H1 (cell line): ENCODE results near the gene TJP2. TPM values are rescaled to one million over a fixed set of nuclear protein-coding genes. Genes with fewer than 3 reads are reported as not detected.

Experiments
- CTCF ChIA-PET: fragments of 300-600 bp; sonication (Branson Sonifier 250); formaldehyde crosslinking; loops from one replicate; lab custom pipeline; 2021; ENCODE audit not compliant: partially characterized antibody; lab: Charles Lee
- POLR2A ChIA-PET: fragments of 300-600 bp; sonication (Branson Sonifier 250); formaldehyde crosslinking; loops from one replicate; lab custom pipeline; 2021; ENCODE audit warnings: inconsistent platforms; ENCODE audit not compliant: partially characterized antibody; lab: Charles Lee
- DNase-seq, 2 experiments: peaks; one replicate each; pipeline versions ENCODE4 v3.0.0 to v3.0.0-alpha.2; 2010 to 2022; ENCODE audit warnings: low spot score in 2 of 2, low read depth in 1 of 2, mixed read lengths in 1 of 2
- FAIRE-seq: peaks from 2 replicates; lab custom pipeline; 2011; peaks lifted over from hg19 to GRCh38; lab: Jason Lieb, UNC
- H2AFZ ChIP-seq: 2 replicates; pipeline ENCODE4 v1.8.1; 2012; ENCODE audit warnings: low read length, inconsistent platforms
- H2AK5ac ChIP-seq: 2 replicates; pipeline ENCODE4 v1.6.1; 2013; ENCODE audit warnings: low read depth, low read length
- H2BK120ac ChIP-seq: replicated peaks from 2 replicates; pipeline ENCODE3; 2013; ENCODE audit warnings: low read depth, low read length, inconsistent platforms
- H2BK12ac ChIP-seq: 2 replicates; pipeline ENCODE4 v1.6.1; 2013; ENCODE audit warnings: low read depth, low read length
- H2BK15ac ChIP-seq: 2 replicates; pipeline ENCODE4 v1.6.1; 2013; ENCODE audit warnings: low read length
- H2BK20ac ChIP-seq: 2 replicates; pipeline ENCODE4 v1.6.1; 2013; ENCODE audit warnings: low read length
- H2BK5ac ChIP-seq: 2 replicates; pipeline ENCODE4 v1.6.1; 2013; ENCODE audit warnings: low read depth, low read length
- H3K14ac ChIP-seq: 2 replicates; pipeline ENCODE4 v1.6.1; 2013; ENCODE audit warnings: inconsistent platforms; ENCODE audit not compliant: insufficient read length
- H3K18ac ChIP-seq: 2 replicates; pipeline ENCODE4 v1.6.1; 2013; ENCODE audit warnings: low read length; ENCODE audit errors: extremely low read depth
- H3K23ac ChIP-seq: 2 replicates; pipeline ENCODE4 v1.6.1; 2013; ENCODE audit warnings: inconsistent platforms; ENCODE audit not compliant: insufficient read length
- H3K23me2 ChIP-seq: 2 replicates; pipeline ENCODE4 v1.6.1; 2013; ENCODE audit warnings: low read depth, low read length
- H3K27ac ChIP-seq: 2 replicates; pipeline ENCODE4 v1.6.1; 2011; ENCODE audit warnings: low read depth, low read length, inconsistent platforms
- H3K27me3 ChIP-seq, 4 experiments: replicated peaks in 1 of 4; 1 replicate in 1 of 4; 2 replicates in 3 of 4; pipeline versions ENCODE4 v1.6.1 to v1.8.1; 2011 to 2013; ENCODE audit warnings: low read length in 3 of 4, mild to moderate bottlenecking in 3 of 4, inconsistent platforms in 2 of 4, mixed read lengths in 2 of 4, moderate library complexity in 1 of 4; ENCODE audit not compliant: control insufficient read depth in 3 of 4, insufficient read depth in 3 of 4; ENCODE audit errors: extremely low read depth in 1 of 4
- H3K36me3 ChIP-seq, 4 experiments: 2 replicates each; pipeline versions ENCODE4 v1.6.1 to v1.8.1; 2011 to 2013; ENCODE audit warnings: mild to moderate bottlenecking in 4 of 4, low read length in 3 of 4, moderate library complexity in 2 of 4, control low read depth in 1 of 4, inconsistent platforms in 1 of 4; ENCODE audit not compliant: insufficient read depth in 4 of 4, control insufficient read depth in 2 of 4
- H3K4ac ChIP-seq: replicated peaks from 2 replicates; pipeline ENCODE3; 2013; ENCODE audit warnings: low read length, low read depth, mixed read lengths, inconsistent platforms; ENCODE audit not compliant: insufficient read length
- H3K4me1 ChIP-seq, 4 experiments: replicated peaks in 1 of 4; 1 replicate in 1 of 4; 2 replicates in 3 of 4; pipeline versions ENCODE4 v1.6.1 to v1.8.1; 2011 to 2013; ENCODE audit warnings: low read length in 3 of 4, inconsistent platforms in 2 of 4, mixed read lengths in 1 of 4; ENCODE audit not compliant: insufficient read depth in 4 of 4, control insufficient read depth in 3 of 4
- H3K4me2 ChIP-seq, 2 experiments: 2 replicates each; pipeline versions ENCODE4 v1.6.1 to v1.8.1; 2011 to 2013; ENCODE audit warnings: low read depth in 2 of 2, low read length in 2 of 2, control low read depth in 1 of 2, inconsistent platforms in 1 of 2, mild to moderate bottlenecking in 1 of 2; ENCODE audit not compliant: insufficient read depth in 1 of 2
- H3K4me3 ChIP-seq, 4 experiments: fragments of 200-600, 300-600 bp in 1 of 4; sonication (generic), shearing (Covaris generic), sonication (Bioruptor Twin) in 1 of 4; 2 replicates each; pipeline versions ENCODE4 v1.5.1 to v1.8.1; 2011 to 2016; ENCODE audit warnings: low read length in 4 of 4, low read depth in 3 of 4, control low read depth in 2 of 4, inconsistent platforms in 2 of 4, mild to moderate bottlenecking in 2 of 4, mixed read lengths in 1 of 4, moderate library complexity in 1 of 4; ENCODE audit not compliant: insufficient read depth in 2 of 4; ENCODE audit errors: extremely low read depth in 1 of 4
- H3K56ac ChIP-seq: replicated peaks from 2 replicates; pipeline ENCODE3; 2013; ENCODE audit warnings: low read depth, mild to moderate bottlenecking, mixed read lengths, low read length, inconsistent platforms; ENCODE audit not compliant: insufficient read length
- H3K79me1 ChIP-seq: 2 replicates; pipeline ENCODE4 v1.6.1; 2013; ENCODE audit warnings: low read depth, low read length, control low read depth
- H3K79me2 ChIP-seq, 2 experiments: 2 replicates each; pipeline versions ENCODE4 v1.6.1 to v1.8.1; 2012 to 2013; ENCODE audit warnings: low read length in 2 of 2, mild to moderate bottlenecking in 2 of 2, inconsistent platforms in 1 of 2; ENCODE audit not compliant: insufficient read depth in 2 of 2, control insufficient read depth in 1 of 2
- H3K9ac ChIP-seq, 4 experiments: replicated peaks in 1 of 4; 1 replicate in 1 of 4; 2 replicates in 3 of 4; pipeline versions ENCODE4 v1.6.1 to v1.8.1; 2011 to 2013; ENCODE audit warnings: low read depth in 3 of 4, low read length in 3 of 4, control low read depth in 2 of 4, mild to moderate bottlenecking in 2 of 4, moderate library complexity in 2 of 4, inconsistent platforms in 1 of 4; ENCODE audit errors: extremely low read depth in 1 of 4
- H3K9me3 ChIP-seq, 2 experiments: 2 replicates each; pipeline versions ENCODE4 v1.6.1 to v1.8.1; 2012 to 2013; ENCODE audit warnings: mild to moderate bottlenecking in 2 of 2, moderate library complexity in 2 of 2, control low read depth in 1 of 2, inconsistent platforms in 1 of 2, low read depth in 1 of 2, low read length in 1 of 2, mixed read lengths in 1 of 2; ENCODE audit not compliant: insufficient read depth in 2 of 2
- H4K20me1 ChIP-seq, 2 experiments: replicated peaks in 1 of 2; 2 replicates each; pipeline versions ENCODE3 to v1.8.1; 2011 to 2013; ENCODE audit warnings: inconsistent platforms in 2 of 2, low read length in 2 of 2, mild to moderate bottlenecking in 1 of 2; ENCODE audit not compliant: insufficient read depth in 2 of 2, control insufficient read depth in 1 of 2
- H4K5ac ChIP-seq: 2 replicates; pipeline ENCODE4 v1.6.1; 2013; ENCODE audit warnings: low read length, low read depth, mixed read lengths, inconsistent platforms; ENCODE audit not compliant: insufficient read length
- H4K8ac ChIP-seq: 2 replicates; pipeline ENCODE4 v1.8.0; 2013; ENCODE audit warnings: mild to moderate bottlenecking, moderate library complexity, low read length, inconsistent platforms; ENCODE audit not compliant: insufficient read depth; ENCODE audit errors: extremely low read depth
- H4K91ac ChIP-seq: replicated peaks from 2 replicates; pipeline ENCODE3; 2013; ENCODE audit warnings: low read length, mixed read lengths, inconsistent platforms; ENCODE audit not compliant: insufficient read length
- SAP30 ChIP-seq: fragments of 300-600 bp; sonication (generic); IDR thresholded peaks from 2 replicates; pipeline ENCODE4 v1.7.1; 2012; ENCODE audit warnings: low read length, moderate library complexity, mild to moderate bottlenecking, inconsistent platforms; ENCODE audit not compliant: insufficient read depth, insufficient replicate concordance
- WGBS, 2 experiments: shearing (Covaris generic) in 1 of 2; methylation state at CpG; one replicate each; pipeline versions ENCODE4 v1.1.6 to v1.1.7; 2013 to 2015; ENCODE audit warnings: low lambda C conversion rate in 2 of 2, mixed read lengths in 2 of 2, inconsistent platforms in 1 of 2, low coverage in 1 of 2, missing lambda C conversion rate in 1 of 2; ENCODE audit not compliant: insufficient replicate concordance in 2 of 2, insufficient coverage in 1 of 2, insufficient read length in 1 of 2; ENCODE audit errors: extremely low coverage in 1 of 2, missing lambda C conversion rate in 1 of 2; 5-methylcytosine and 5-hydroxymethylcytosine counted together
- polyA plus RNA-seq, 7 experiments: library from polyadenylated mRNA; depleted of rRNA in 3 of 7; stranded (reverse) in 5 of 7; unstranded in 2 of 7; fragments of >200 nt in 5 of 7; fragments of 200-250 nt in 2 of 7; gene quantifications; 1 replicate in 5 of 7; 2 replicates in 1 of 7; 4 replicates in 1 of 7; pipeline versions ENCODE4 v1.2.1 to v1.2.3, GENCODE V29; 2011 to 2013; ENCODE audit warnings: missing spikeins in 2 of 7, mixed read lengths in 2 of 7
- total RNA-seq: library from RNA; stranded (reverse); fragmentation: NEBNext Ultra II Directional; extraction: Animal tissue kit (Norgen Biotek cat#: 25700); gene quantifications from 2 replicates; pipeline ENCODE4 v1.2.1, GENCODE V29; 2021

TJP2 gene
- total and polyA plus RNA-seq, 2 of the 8 experiments (the other 6 are each of a cell fraction or from before 2014, with no cell fraction given) = 54.9 to 137 TPM

DNA sequence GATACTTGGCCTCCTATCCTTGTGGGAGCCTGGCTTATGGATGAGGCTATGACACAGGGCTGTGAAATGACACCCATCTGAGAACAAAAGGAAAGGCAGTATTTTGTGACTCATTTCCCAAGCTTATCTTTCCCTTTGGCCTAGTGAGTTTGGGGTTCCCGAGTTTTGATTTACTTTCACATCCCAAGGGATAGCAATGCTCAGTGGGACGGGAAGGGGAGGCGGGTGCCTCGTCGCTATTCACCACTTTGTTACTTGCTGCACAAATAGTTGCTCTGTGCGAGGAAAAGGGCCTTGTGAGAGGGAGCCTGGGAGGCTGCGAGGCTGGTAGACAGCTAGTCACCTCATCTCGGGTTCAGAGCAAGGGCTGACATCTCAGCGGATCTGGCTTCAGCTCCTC lies 91.8 kb downstream of the TJP2 start:
- Histone ChIP-seq H3K4me3 (no peak overlapping the region), H3K9ac (no peak overlapping the region), H3K79me1 (no peaks in the 10 kb centered on the region), H3K4ac (no peak overlapping the region), H3K79me2 (no peaks in the 10 kb centered on the region), H3K27ac (no peak overlapping the region), H4K8ac (no peak overlapping the region), H2BK15ac (no peak overlapping the region), H3K23ac (no peak overlapping the region), H4K5ac (no peak overlapping the region), H3K14ac (no peak overlapping the region), H3K18ac (peak overlapping the region; percentile 20; the same call in 1 of the 2 replicates), H3K4me1 (peaks cover 0 to 3% (median 2%) of the 10 kb centered on the region in 4 experiments; a peak in 2 of 7 replicates), H3K4me2 (no peak overlapping the region), H3K36me3 (no peaks in the 10 kb centered on the region), H3K9me3 (no peaks in the 10 kb centered on the region), H4K91ac (no peak overlapping the region), H4K20me1 (no peaks in the 10 kb centered on the region), H2AFZ (peak overlapping the region; percentile 17; the same call in 1 of the 2 replicates), H3K56ac (no peak overlapping the region), H3K23me2 (no peaks in the 10 kb centered on the region; the same call in 1 of the 2 replicates), H2BK120ac (no peak overlapping the region), H3K27me3 (no peaks in the 10 kb centered on the region), H2AK5ac (no peak overlapping the region), H2BK5ac (no peak overlapping the region), H2BK20ac (no peak overlapping the region), H2BK12ac (0 out of 2 replicates have a peak overlapping the region, but pooled peaks have one; percentile 42)
- ChIA-PET CTCF (interaction anchor here (1.4 kb wide), 2 partner anchors 42 to 156 kb away, joined by 4 read pairs; no protein-coding TSS in a partner anchor), POLR2A (interaction anchor here (2.2 kb wide), 1 partner anchor 42 kb away, joined by 8 read pairs; no protein-coding TSS in a partner anchor)
- FAIRE-seq (no peak), DNase-seq (no peak)
- 80% methylated on average over 9 of the region's 9 CpGs; no CpG with 5 or more reads in 1 of the 2 experiments for WGBS, 2 experiments
- TF ChIP-seq SAP30 = no peak
